Parathyroid adenoma (tissue), 2 donors: Measurements from ENCODE around the gene GXYLT2.
A peak's percentile ranks its signal among the peaks of the same experiment; 100 is the strongest.

Experiments
- H2AFZ ChIP-seq: fragments of 300-600 bp; sonication (generic); one replicate; pipeline ENCODE4 v1.7.0; 2017; ENCODE audit warnings: antibody characterized with exemption, mild to moderate bottlenecking
- H3K27ac ChIP-seq: fragments of 300-600 bp; sonication (generic); one replicate; pipeline ENCODE4 v1.7.0; 2017
- H3K27me3 ChIP-seq: fragments of 300-600 bp; sonication (generic); one replicate; pipeline ENCODE4 v1.7.0; 2017; ENCODE audit warnings: low read length; ENCODE audit not compliant: control insufficient read depth, insufficient read depth
- H3K36me3 ChIP-seq: fragments of 300-600 bp; sonication (generic); one replicate; pipeline ENCODE4 v1.7.0; 2017; ENCODE audit warnings: low read length; ENCODE audit not compliant: control insufficient read depth, insufficient read depth
- H3K4me1 ChIP-seq: fragments of 300-600 bp; sonication (generic); one replicate; pipeline ENCODE4 v1.7.0; 2017; ENCODE audit warnings: control low read depth
- H3K4me2 ChIP-seq: fragments of 300-600 bp; sonication (generic); one replicate; pipeline ENCODE4 v1.7.0; 2017; ENCODE audit warnings: low read length
- H3K4me3 ChIP-seq: fragments of 300-600 bp; sonication (generic); one replicate; pipeline ENCODE4 v1.7.0; 2017; ENCODE audit warnings: low read depth, low read length
- H3K79me2 ChIP-seq: fragments of 300-600 bp; sonication (generic); one replicate; pipeline ENCODE4 v1.7.0; 2017; ENCODE audit warnings: control low read depth
- H3K9ac ChIP-seq: fragments of 300-600 bp; sonication (generic); one replicate; pipeline ENCODE4 v1.7.0; 2017; ENCODE audit warnings: mild to moderate bottlenecking
- H3K9me3 ChIP-seq: fragments of 300-600 bp; sonication (generic); one replicate; pipeline ENCODE4 v1.7.0; 2017; ENCODE audit warnings: low read length; ENCODE audit not compliant: control insufficient read depth
- TF ChIP-seq, protein P1 (sequence below): fragments of 300-600 bp; sonication (generic); IDR thresholded peaks from one replicate; pipeline ENCODE4 v1.7.0; 2017; ENCODE audit warnings: antibody characterized with exemption, mild to moderate bottlenecking
- donor health status: primary hyperparathyroidism.

GXYLT2 gene

DNA sequence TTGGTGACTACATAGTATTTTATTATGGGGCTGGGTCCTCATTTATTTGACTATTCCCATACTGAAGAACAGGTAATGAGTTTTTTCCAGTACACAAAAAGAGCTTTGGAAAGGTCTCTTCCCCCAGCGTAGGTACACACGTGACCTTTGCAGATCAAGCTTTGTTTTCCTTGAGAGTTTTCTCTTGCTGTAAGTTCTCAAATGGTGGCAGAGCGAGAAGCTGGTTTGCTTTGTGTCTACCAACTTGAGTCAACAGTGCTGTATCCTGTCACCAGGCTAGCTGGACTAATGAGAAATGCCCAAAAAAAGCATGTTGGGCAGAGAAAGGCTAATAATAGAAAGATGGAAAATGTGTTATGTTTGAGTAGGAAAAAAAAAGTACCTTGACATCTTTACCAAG lies 21.7 kb downstream of the GXYLT2 start:
- no peak overlapping the region for H3K4me3 ChIP-seq
- peak overlapping the region; percentile 19 for H3K9ac ChIP-seq
- no peaks in the 10 kb centered on the region for H3K9me3 ChIP-seq
- H3K36me3 ChIP-seq, result no peaks in the 10 kb centered on the region
- TF ChIP-seq, protein P1, sequence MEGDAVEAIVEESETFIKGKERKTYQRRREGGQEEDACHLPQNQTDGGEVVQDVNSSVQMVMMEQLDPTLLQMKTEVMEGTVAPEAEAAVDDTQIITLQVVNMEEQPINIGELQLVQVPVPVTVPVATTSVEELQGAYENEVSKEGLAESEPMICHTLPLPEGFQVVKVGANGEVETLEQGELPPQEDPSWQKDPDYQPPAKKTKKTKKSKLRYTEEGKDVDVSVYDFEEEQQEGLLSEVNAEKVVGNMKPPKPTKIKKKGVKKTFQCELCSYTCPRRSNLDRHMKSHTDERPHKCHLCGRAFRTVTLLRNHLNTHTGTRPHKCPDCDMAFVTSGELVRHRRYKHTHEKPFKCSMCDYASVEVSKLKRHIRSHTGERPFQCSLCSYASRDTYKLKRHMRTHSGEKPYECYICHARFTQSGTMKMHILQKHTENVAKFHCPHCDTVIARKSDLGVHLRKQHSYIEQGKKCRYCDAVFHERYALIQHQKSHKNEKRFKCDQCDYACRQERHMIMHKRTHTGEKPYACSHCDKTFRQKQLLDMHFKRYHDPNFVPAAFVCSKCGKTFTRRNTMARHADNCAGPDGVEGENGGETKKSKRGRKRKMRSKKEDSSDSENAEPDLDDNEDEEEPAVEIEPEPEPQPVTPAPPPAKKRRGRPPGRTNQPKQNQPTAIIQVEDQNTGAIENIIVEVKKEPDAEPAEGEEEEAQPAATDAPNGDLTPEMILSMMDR, result no peak
- H3K4me2 ChIP-seq, result no peak overlapping the region
- H3K79me2 ChIP-seq, result no peaks in the 10 kb centered on the region
- H3K27ac ChIP-seq, result no peak overlapping the region
- no peaks in the 10 kb centered on the region for H3K4me1 ChIP-seq
- no peaks in the 10 kb centered on the region for H3K27me3 ChIP-seq
- H2AFZ ChIP-seq, result no peak overlapping the region

DNA sequence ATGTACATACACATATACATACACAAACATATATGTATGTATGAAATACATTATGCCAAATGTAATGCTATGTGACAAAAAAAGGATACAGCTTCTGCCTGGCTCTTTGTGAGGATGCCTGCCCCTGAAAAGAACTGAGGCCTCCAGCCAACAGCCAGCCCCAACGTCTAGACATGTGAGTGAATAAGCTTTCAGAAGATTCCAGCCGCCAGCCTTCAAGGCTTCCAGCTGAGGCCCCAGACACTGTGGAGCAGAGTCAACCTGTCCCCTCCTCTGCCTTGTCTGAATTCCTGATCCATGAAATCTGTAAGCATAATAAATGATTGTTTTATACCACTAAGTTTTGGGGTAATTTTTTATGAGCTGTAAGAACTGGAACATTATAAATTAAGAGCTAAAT lies 24.7 kb downstream of the GXYLT2 start:
- H3K4me1 ChIP-seq, result no peaks in the 10 kb centered on the region
- H3K27ac ChIP-seq, result no peak overlapping the region
- no peaks in the 10 kb centered on the region for H3K9me3 ChIP-seq
- no peak overlapping the region for H3K4me2 ChIP-seq
- H2AFZ ChIP-seq, result no peak overlapping the region
- no peak overlapping the region for H3K9ac ChIP-seq
- no peak overlapping the region for H3K4me3 ChIP-seq
- H3K27me3 ChIP-seq, result no peaks in the 10 kb centered on the region
- no peaks in the 10 kb centered on the region for H3K79me2 ChIP-seq
- H3K36me3 ChIP-seq, result no peaks in the 10 kb centered on the region
- TF ChIP-seq, protein P1, result no peak

DNA sequence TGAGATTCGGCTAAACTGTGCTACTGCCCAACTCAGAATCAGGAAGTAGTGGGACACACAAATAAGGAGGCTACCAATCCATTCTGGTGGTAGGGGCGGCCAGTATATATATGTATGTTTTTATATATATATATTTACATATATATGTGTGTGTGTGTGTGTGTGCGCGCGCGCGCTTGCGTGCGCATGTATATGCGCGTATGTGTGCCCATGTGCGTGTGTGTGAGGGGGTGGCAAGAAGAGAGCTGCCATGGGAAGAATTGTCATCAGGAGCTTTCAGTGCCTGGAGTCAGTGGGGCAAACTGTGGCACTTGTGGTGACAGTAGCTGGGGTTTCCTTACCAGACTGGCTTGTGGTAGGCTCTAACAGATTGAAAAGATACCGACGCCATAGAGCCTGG lies 26.5 kb downstream of the GXYLT2 start:
- Histone ChIP-seq H3K4me2 (no peak overlapping the region), H3K4me3 (no peak overlapping the region), H3K36me3 (no peaks in the 10 kb centered on the region), H2AFZ (no peak overlapping the region), H3K27ac (no peak overlapping the region), H3K27me3 (no peaks in the 10 kb centered on the region), H3K79me2 (no peaks in the 10 kb centered on the region), H3K4me1 (no peaks in the 10 kb centered on the region), H3K9ac (no peak overlapping the region), H3K9me3 (no peaks in the 10 kb centered on the region)
- TF ChIP-seq, protein P1, result no peak

DNA sequence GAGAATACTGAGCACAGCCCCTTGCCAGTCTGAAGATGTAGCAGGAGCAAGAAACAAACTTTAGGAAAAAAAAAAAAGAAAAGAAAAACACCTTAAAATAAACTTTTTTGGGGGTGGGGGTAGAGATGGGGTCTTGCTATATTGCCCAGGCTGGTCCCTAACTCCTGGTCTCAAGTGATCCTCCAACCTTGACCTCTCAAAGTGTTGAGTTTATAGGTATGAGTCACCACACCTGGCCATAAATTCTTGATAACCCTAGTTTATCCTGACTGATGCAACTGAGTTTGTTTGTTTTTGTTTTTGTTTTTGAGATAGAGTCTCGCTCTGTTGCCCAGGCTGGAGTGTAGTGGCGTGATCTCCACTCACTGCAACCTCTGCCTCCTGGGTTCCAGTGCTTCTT lies 28.4 kb downstream of the GXYLT2 start:
- Histone ChIP-seq H3K9ac (no peak overlapping the region), H3K27me3 (no peaks in the 10 kb centered on the region), H3K79me2 (no peaks in the 10 kb centered on the region), H3K4me3 (no peak overlapping the region), H3K36me3 (no peaks in the 10 kb centered on the region), H3K4me1 (no peaks in the 10 kb centered on the region), H3K4me2 (no peak overlapping the region), H3K27ac (no peak overlapping the region), H2AFZ (no peak overlapping the region), H3K9me3 (no peaks in the 10 kb centered on the region)
- TF ChIP-seq, protein P1, result no peak

- Histone ChIP-seq H3K4me3 (no peak overlapping the region), H3K36me3 (no peaks in the 10 kb centered on the region), H3K4me1 (no peaks in the 10 kb centered on the region), H3K27me3 (no peaks in the 10 kb centered on the region), H3K4me2 (no peak overlapping the region), H2AFZ (no peak overlapping the region), H3K9ac (no peak overlapping the region), H3K9me3 (no peaks in the 10 kb centered on the region), H3K27ac (no peak overlapping the region), H3K79me2 (no peaks in the 10 kb centered on the region)
- TF ChIP-seq, protein P1, result no peak
Measured at GRCh38 chr3:72919520-72919919, 31.7 kb downstream of the GXYLT2 start.
